ENCODE results near the gene BCL2.

DNA sequence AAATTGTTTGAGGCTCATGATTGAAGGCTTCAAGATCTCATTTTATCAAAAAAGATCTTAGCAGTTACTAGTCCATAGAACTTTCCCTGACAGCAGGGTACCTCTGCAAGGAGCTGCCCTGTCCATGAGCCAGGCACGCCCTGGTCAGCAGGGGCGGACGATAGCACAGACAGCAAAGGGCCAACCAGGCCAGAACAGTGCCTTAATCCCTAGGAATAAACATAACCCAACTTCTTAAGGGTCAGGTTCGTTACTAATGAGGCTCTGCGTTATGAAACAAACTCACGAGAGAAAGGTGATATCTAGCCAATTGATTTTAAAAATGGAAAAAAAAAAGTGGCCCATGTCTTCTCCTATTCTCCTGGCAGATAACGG lies 59.2 kb downstream of the BCL2 start:
- TF ChIP-seq, protein P1, sequence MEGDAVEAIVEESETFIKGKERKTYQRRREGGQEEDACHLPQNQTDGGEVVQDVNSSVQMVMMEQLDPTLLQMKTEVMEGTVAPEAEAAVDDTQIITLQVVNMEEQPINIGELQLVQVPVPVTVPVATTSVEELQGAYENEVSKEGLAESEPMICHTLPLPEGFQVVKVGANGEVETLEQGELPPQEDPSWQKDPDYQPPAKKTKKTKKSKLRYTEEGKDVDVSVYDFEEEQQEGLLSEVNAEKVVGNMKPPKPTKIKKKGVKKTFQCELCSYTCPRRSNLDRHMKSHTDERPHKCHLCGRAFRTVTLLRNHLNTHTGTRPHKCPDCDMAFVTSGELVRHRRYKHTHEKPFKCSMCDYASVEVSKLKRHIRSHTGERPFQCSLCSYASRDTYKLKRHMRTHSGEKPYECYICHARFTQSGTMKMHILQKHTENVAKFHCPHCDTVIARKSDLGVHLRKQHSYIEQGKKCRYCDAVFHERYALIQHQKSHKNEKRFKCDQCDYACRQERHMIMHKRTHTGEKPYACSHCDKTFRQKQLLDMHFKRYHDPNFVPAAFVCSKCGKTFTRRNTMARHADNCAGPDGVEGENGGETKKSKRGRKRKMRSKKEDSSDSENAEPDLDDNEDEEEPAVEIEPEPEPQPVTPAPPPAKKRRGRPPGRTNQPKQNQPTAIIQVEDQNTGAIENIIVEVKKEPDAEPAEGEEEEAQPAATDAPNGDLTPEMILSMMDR (IDR thresholded peaks at IDR 0.05): no peak
- no peak for TF ChIP-seq ZFX (IDR thresholded peaks at IDR 0.05; ENCODE audit: borderline replicate concordance)
